Pancreas (tissue), 10 donors: ENCODE results near the gene SLC25A48. TPM values are rescaled to one million over a fixed set of nuclear protein-coding genes. Genes with fewer than 3 reads are reported as not detected.
"Not testable (repeated sequence)": the region's sequence is repeated elsewhere in the genome, so short reads cannot be mapped to it uniquely, and the experiment has no call there.

Source experiments
- ATAC-seq, 4 donors: fragments of 200-7000 bp; cut with Tn5 transposase; one replicate each; pipeline versions ENCODE4 v1.8.0 to v1.9.1; 2020; ENCODE audit warnings: mild to moderate bottlenecking in 4 of 4, moderate library complexity in 4 of 4
- DNase-seq, 6 donors: peaks; one replicate each; pipeline ENCODE4 v3.0.0-alpha.2; 2020
- FAIRE-seq: peaks from 2 replicates; lab custom pipeline; 2012; peaks lifted over from hg19 to GRCh38; lab: Jason Lieb, UNC
- H3K27ac ChIP-seq, 4 donors: fragments of 200-600 bp; sonication (generic); 1 replicate in 3 of 4; 2 replicates in 1 of 4; pipeline versions ENCODE4 v1.5.0 to v1.8.0; 2020
- H3K27me3 ChIP-seq, 4 donors: fragments of 200-600 bp; one replicate each; pipeline ENCODE4 v1.8.0; 2021
- H3K36me3 ChIP-seq, 3 donors: fragments of 200-600 bp; sonication (generic) in 1 of 3; one replicate each; pipeline versions ENCODE4 v1.5.0 to v1.8.0; 2020 to 2021
- H3K4me1 ChIP-seq, 3 donors: fragments of 200-600 bp; one replicate each; pipeline ENCODE4 v1.8.0; 2021
- H3K4me3 ChIP-seq, 4 donors: fragments of 200-600 bp; sonication (generic) in 2 of 4; one replicate each; pipeline versions ENCODE4 v1.5.0 to v1.8.0; 2020 to 2021
- H3K9me3 ChIP-seq, 4 donors: fragments of 200-600 bp; one replicate each; pipeline ENCODE4 v1.8.0; 2021
- WGBS, 2 donors: extraction: QIAGEN DNeasy Blood & Tissue Kit; methylation state at CpG; one replicate each; pipeline ENCODE4 v1.1.7; 2013; 5-methylcytosine and 5-hydroxymethylcytosine counted together
- intact Hi-C, 3 donors: fragments of 100-400 bp; cut with DNase I; formaldehyde crosslinking; loops; one replicate each; pipeline versions ENCODE4 v1.11.1 to v1.14.2; 2022
- polyA plus RNA-seq, 2 donors: library from polyadenylated mRNA; stranded (reverse); fragments of 200-250 nt; gene quantifications; one replicate each; pipeline ENCODE4 v1.2.3, GENCODE V29; 2013
- total RNA-seq, 6 donors: library from RNA; stranded (reverse); fragmentation: NEBNext Ultra II Directional in 4 of 6; extraction: Animal tissue kit (Norgen Biotek cat#: 25700) in 4 of 6; gene quantifications; one replicate each; pipeline versions ENCODE4 v1.2.1 to v1.2.4, GENCODE V29; 2021 to 2023
- TF ChIP-seq, protein P1 (sequence below), 4 donors: fragments of 200-600 bp; sonication (generic) in 3 of 4; IDR thresholded peaks; one replicate each; pipeline versions ENCODE4 v1.5.0 to v1.8.0; 2021; ENCODE audit warnings: antibody characterized with exemption in 4 of 4
- donor health status: healthy with polysubstance abuse.
- donor health status: DM: no; HTN: no; CAD: no; lungs with moderate emphysema.
- donor health status: DM: no; HTN: no; CAD: no.
- donor health status: control.
- donor health status: control.
- donor health status: Bipolar disorder and iron deficiency.
- donor health status: DM: yes; HTN: yes; CAD: no.
- donor health status: DM: no; HTN: no; CAD: no.
- donor health status: DM: no; HTN: no; CAD: no.
- donor health status: DM: yes; HTN: yes; CAD: no.

SLC25A48 gene
- total and polyA plus RNA-seq, 8 donors: 0.37 to 3.2 (median 1.2) TPM

DNA sequence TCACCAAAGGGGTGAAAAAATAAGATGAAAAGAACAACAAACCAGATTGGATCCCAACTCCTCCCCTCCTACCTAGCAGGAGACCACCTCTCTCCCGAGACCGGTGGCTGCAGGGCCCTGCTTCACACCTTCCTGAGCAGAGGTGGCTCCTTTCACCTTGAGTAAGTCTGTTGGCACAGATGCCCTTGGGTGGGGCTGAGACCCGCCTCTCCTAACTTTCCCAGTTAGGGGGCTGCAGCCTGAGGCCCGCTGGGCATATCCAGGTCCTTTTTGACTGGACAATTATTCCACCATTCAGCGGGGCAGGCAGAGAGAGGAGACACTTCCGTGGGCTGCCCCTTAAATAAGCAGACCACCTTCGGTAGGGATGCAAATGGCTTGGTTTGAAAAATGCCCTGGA lies 1.3 kb downstream of the SLC25A48 start:
- Histone ChIP-seq H3K27me3 (no peaks in the 10 kb centered on the region), H3K9me3 (no peaks in the 10 kb centered on the region), H3K27ac (no peak overlapping the region), H3K4me1 (no peaks in the 10 kb centered on the region), H3K36me3 (no peaks in the 10 kb centered on the region), H3K4me3 (peak overlapping the region in 1 of 4 donors; percentile 60)
- WGBS, 2 donors: 53 to 66% methylated on average over 7 of the region's 7 CpGs
- FAIRE-seq: no peak
- TF ChIP-seq, protein P1, sequence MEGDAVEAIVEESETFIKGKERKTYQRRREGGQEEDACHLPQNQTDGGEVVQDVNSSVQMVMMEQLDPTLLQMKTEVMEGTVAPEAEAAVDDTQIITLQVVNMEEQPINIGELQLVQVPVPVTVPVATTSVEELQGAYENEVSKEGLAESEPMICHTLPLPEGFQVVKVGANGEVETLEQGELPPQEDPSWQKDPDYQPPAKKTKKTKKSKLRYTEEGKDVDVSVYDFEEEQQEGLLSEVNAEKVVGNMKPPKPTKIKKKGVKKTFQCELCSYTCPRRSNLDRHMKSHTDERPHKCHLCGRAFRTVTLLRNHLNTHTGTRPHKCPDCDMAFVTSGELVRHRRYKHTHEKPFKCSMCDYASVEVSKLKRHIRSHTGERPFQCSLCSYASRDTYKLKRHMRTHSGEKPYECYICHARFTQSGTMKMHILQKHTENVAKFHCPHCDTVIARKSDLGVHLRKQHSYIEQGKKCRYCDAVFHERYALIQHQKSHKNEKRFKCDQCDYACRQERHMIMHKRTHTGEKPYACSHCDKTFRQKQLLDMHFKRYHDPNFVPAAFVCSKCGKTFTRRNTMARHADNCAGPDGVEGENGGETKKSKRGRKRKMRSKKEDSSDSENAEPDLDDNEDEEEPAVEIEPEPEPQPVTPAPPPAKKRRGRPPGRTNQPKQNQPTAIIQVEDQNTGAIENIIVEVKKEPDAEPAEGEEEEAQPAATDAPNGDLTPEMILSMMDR (IDR thresholded peaks at IDR 0.05): no peak
- intact Hi-C loops: loop anchor here in 1 of 3 donors (10.0 kb wide), 1 partner anchor 371 kb away; no protein-coding TSS in a partner anchor
- no peak for DNase-seq
- ATAC-seq: no peak

- not testable (repeated sequence) for H3K9me3 ChIP-seq, DNase-seq, ATAC-seq, H3K27me3 ChIP-seq, H3K4me1 ChIP-seq, FAIRE-seq, H3K4me3 ChIP-seq, H3K27ac ChIP-seq, H3K36me3 ChIP-seq
- intact Hi-C loops: loop anchor here in 1 of 3 donors (10.0 kb wide), 1 partner anchor 374 kb away; no protein-coding TSS in a partner anchor
These were observed 3.9 kb downstream of the SLC25A48 start for GRCh38 chr5:135838395-135838794.

- Histone ChIP-seq H3K9me3 (no peaks in the 10 kb centered on the region), H3K4me3 (no peak overlapping the region), H3K36me3 (no peaks in the 10 kb centered on the region), H3K4me1 (no peaks in the 10 kb centered on the region), H3K27me3 (no peaks in the 10 kb centered on the region), H3K27ac (no peak overlapping the region)
- no peak for ATAC-seq
- no peak for DNase-seq
- TF ChIP-seq, protein P1 (IDR thresholded peaks at IDR 0.05): no peak
- no peak for FAIRE-seq
- intact Hi-C loops: loop anchor here in 1 of 3 donors (10.0 kb wide), 1 partner anchor 375 kb away; no protein-coding TSS in a partner anchor
- WGBS, 2 donors: 74 to 75% methylated on average over 4 of the region's 4 CpGs
These were observed 5.1 kb downstream of the SLC25A48 start for GRCh38 chr5:135839566-135839965.

- H3K27ac ChIP-seq: no peak overlapping the region
- DNase-seq (no peak), ATAC-seq (no peak), FAIRE-seq (no peak)
- intact Hi-C loops: no loop called here
- 80 to 87% methylated on average over 4 of the region's 4 CpGs for WGBS, 2 donors
- H3K27me3 ChIP-seq: no peaks in the 10 kb centered on the region
- H3K4me3 ChIP-seq: no peak overlapping the region
- TF ChIP-seq, protein P1 (IDR thresholded peaks at IDR 0.05): no peak
- H3K4me1 ChIP-seq: no peaks in the 10 kb centered on the region
- H3K9me3 ChIP-seq: no peaks in the 10 kb centered on the region
- H3K36me3 ChIP-seq: no peaks in the 10 kb centered on the region
These were observed 6.5 kb downstream of the SLC25A48 start for GRCh38 chr5:135840959-135841358.

DNA sequence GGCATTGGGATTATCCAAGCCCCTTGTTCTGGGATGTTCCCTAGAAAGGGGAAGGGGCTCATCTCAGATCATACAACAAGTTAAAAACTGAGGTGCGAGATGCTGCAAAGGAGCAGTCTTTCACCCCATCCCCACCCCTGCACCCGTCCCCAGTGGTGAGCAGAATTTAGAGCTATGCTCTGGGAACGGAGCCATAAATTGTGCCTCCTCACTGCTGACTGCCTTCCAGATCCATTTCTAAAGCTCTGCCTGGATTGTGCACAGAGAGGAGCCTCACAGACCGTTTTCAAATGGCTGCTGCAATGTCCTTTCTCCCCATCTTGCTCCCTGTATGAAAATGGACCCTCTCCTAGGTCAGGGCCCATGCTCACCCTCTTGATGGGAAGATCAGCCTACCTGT lies 8.3 kb downstream of the SLC25A48 start:
- Histone ChIP-seq H3K27ac (no peak overlapping the region), H3K4me3 (no peak overlapping the region), H3K27me3 (no peaks in the 10 kb centered on the region), H3K9me3 (no peaks in the 10 kb centered on the region), H3K36me3 (no peaks in the 10 kb centered on the region), H3K4me1 (no peaks in the 10 kb centered on the region)
- FAIRE-seq: no peak
- no peak for ATAC-seq
- 73 to 75% methylated on average over 4 of the region's 4 CpGs for WGBS, 2 donors
- DNase-seq: no peak
- TF ChIP-seq, protein P1 (IDR thresholded peaks at IDR 0.05): no peak
- intact Hi-C loops: no loop called here
